GM12873 (cell line): Measurements from ENCODE around the gene RPS6KA5.

Experiments
- TF ChIP-seq, protein P1 (sequence below): IDR thresholded peaks from 2 replicates; pipeline ENCODE4 v1.5.1; 2012; ENCODE audit warnings: low read depth, mild to moderate bottlenecking, moderate library complexity, low read length, control low read depth; ENCODE audit not compliant: insufficient read depth; ENCODE audit errors: missing control alignments

The RPS6KA5 gene

DNA sequence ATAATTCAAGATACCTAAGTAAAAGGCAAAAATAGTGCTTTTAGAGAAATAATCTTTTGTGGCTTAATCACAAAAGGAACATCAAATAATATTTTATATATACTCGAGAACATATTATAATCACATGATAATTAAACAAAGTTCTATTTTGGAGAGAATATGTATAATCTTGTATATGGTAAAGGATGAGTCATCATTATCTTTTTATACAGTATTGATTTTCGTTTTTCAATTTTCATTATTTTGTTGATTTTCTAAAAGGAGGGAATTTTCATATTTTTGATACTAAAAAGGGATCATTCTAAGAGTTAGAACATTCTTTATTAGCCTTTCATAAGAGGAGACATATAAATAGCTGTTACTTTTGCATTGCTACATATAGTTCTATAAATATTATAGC lies 166.9 kb downstream of the RPS6KA5 start:
- TF ChIP-seq, protein P1, sequence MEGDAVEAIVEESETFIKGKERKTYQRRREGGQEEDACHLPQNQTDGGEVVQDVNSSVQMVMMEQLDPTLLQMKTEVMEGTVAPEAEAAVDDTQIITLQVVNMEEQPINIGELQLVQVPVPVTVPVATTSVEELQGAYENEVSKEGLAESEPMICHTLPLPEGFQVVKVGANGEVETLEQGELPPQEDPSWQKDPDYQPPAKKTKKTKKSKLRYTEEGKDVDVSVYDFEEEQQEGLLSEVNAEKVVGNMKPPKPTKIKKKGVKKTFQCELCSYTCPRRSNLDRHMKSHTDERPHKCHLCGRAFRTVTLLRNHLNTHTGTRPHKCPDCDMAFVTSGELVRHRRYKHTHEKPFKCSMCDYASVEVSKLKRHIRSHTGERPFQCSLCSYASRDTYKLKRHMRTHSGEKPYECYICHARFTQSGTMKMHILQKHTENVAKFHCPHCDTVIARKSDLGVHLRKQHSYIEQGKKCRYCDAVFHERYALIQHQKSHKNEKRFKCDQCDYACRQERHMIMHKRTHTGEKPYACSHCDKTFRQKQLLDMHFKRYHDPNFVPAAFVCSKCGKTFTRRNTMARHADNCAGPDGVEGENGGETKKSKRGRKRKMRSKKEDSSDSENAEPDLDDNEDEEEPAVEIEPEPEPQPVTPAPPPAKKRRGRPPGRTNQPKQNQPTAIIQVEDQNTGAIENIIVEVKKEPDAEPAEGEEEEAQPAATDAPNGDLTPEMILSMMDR = no peak

DNA sequence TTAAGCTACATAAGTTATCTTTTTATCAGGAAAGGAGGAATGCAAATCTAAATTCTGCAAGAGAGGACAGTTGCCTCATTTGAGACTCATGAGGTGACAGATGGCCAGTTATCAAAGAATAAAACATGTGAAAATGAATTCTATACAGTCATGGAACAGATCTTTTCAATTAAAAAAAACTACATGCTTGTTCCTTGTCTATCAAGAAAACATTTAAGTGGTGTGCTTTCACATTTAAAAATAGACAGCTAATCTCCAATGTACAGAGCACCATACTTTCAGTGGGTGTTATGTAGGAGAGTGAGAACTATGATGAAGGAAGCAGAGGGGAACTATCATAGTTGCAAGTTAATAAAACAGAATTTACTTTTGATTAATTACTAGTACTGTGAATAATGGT lies 167.5 kb downstream of the RPS6KA5 start:
- TF ChIP-seq, protein P1 = no peak

DNA sequence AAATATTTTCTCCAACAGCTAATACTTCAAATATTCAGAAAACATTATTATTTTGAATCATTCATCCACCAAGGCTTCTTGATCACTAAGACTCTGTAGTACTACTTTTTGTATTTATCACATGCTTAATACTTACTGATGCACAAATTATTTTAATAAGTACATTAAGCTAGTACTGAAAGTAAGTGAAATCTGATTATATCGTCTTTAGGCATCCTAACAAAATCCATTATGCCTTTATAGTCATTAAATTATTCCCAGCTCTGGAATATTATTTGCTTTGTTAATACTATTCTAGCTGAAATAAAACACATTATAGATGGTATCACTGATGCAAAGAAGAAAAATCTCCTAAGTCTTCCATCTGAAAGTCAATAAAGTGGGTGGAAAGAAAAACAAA lies 169.1 kb downstream of the RPS6KA5 start:
- TF ChIP-seq, protein P1 = no peak

DNA sequence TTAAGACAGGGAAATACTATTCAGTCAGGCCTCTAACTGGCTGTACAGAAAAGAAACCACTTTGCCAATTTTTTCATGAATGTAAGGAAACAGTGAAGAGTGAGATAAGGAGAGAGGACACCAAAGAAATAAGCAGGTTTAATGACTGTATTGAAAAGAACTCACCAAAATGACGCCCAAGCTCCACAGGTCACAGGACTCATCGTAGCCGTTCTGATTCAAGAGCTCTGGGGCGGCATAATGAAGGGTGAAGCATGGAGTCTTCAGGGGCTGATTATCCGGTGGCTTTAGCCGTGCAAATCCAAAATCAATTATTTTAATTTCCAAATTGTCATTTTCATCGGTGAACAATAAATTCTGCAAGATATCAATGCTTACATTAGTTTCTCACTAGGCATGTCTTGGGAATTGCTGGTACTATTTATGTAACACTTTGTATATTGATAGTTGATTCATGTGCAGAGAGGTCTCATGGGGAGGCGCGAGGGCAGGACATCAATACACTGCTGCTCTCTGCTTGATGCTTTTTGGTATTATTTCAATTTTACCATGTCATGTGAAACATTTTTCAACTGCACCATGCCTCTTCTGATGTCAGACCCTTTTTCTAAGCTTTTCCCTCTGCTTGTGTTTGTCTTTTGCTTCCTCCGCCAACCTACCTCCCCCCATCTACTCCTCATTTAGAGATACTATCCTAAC lies 170.0 kb downstream of the RPS6KA5 start:
- TF ChIP-seq, protein P1 = no peak

DNA sequence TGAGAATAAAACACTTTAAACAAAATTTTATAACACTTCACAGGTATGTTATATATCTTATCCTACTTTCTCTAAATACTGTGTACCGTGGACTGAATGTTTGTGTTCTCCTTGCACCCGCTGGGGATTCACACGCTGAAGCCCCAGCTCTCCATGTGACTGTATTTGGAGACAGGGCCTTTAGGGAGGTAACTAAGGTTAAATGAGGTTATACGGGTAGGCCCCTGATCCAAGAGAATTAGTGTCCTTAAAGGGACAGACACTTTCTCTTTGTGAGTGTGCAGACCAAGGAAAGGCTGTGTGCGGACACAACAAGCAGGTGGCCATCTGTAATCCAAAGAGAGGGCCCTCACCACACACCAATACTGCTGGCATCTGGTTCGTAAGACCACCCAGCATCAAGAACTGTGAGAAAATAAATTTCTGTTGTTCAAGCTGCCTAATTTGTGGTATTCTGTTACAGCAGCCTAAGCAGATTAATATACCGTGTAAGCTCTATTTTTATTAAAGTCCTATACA lies 174.1 kb downstream of the RPS6KA5 start:
- TF ChIP-seq, protein P1 = no peak

DNA sequence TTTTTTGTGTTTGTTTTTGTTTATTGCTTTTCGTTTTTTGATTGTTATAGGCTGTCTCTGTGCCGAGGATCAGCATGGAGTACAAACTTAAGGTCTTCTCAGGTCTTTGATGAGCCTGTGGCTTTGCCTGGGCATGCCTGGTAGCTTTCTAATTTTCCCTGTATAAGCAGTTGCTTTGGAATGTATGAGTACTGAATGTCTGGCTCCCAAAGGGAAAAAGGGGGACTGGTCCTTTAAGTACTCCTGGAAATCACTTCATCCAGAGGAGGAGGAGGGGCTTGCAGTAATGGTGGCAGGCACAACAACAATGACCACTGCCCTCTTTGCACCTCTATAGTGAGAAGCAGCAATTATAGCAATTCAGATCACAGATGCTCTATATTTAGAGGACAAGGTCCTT lies 176.7 kb downstream of the RPS6KA5 start:
- TF ChIP-seq, protein P1 = no peak

DNA sequence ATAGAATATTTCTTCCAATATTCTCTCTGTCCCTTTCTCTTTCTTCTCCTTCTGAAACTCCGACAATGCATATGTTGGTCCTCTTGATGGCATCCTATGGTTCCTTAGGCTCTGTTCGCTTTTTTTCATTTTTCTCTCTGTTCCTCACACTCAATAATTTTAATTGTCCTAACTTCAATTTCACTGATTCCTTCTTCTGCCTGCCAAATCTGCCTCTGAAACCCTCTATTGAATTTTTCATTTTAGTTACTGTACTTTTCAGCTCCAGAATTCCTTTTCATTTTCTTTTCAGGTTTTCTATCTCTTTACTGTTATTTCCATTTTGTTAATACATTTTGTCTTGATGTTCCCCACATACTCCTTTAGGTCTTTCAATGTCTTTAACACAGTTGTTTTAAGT lies 177.2 kb downstream of the RPS6KA5 start:
- TF ChIP-seq, protein P1 = no peak
